HCT116 (cell line): ENCODE data around the gene SIK3. TPM values are rescaled to one million over a fixed set of nuclear protein-coding genes. Genes with fewer than 3 reads are reported as not detected.

Source experiments
- ATAC-seq: fragments of 200-7000 bp; cut with Tn5 transposase; 2 replicates; pipeline ENCODE4 v1.9.1; 2020; ENCODE audit warnings: mild to moderate bottlenecking, moderate library complexity
- BruUV-seq: library from RNA; stranded (reverse); fragments of 400-500 nt; replicated peaks from 2 replicates; lab custom pipeline; 2021; lab: Mats Ljungman, UMichigan
- CTCF ChIA-PET: fragments of 300-600 bp; sonication (Branson Sonifier 250); formaldehyde crosslinking; loops from one replicate; lab custom pipeline; 2021; ENCODE audit warnings: antibody characterized with exemption; lab: Charles Lee
- POLR2A ChIA-PET: fragments of 300-600, 350-600 bp; sonication (Branson Sonifier 250); formaldehyde crosslinking; loops from one replicate; lab custom pipeline; 2021; ENCODE audit warnings: antibody characterized with exemption; lab: Charles Lee
- RAD21 ChIA-PET, 2 experiments: fragments of 300-600 bp; sonication (Branson Sonifier 250); formaldehyde crosslinking; loops; one replicate each; lab custom pipeline; 2023; ENCODE audit warnings: low total read pairs in 2 of 2; ENCODE audit not compliant: uncharacterized antibody in 2 of 2, unreplicated experiment in 2 of 2, low non-redundant PET in 1 of 2; lab: Charles Lee
- DNase-seq: peaks from one replicate; pipeline ENCODE4 v3.0.0-alpha.2; 2010; ENCODE audit warnings: low read depth, low spot score
- H2AFZ ChIP-seq: fragments of 200-600 bp; shearing (Covaris generic), sonication (generic); 2 replicates; pipeline ENCODE4 v1.6.1; 2017; ENCODE audit warnings: low read depth, mixed run types, mixed read lengths, antibody characterized with exemption, low read length; ENCODE audit not compliant: poor library complexity, severe bottlenecking
- H3K27ac ChIP-seq: 2 replicates; pipeline ENCODE4 v1.5.1; 2012; ENCODE audit warnings: low read depth, low read length
- H3K27me3 ChIP-seq: fragments of 200-600 bp; sonication (generic); 2 replicates; pipeline ENCODE4 v1.6.1; 2016; ENCODE audit warnings: mixed run types, low read length, mixed read lengths; ENCODE audit not compliant: insufficient read depth
- H3K36me3 ChIP-seq, 2 experiments: fragments of 200-500 bp in 1 of 2; fragments of 200-600 bp in 1 of 2; sonication (Bioruptor generic) in 1 of 2; sonication (generic) in 1 of 2; 2 replicates each; pipeline versions ENCODE4 v1.5.1 to v1.6.1; 2014 to 2016; ENCODE audit warnings: low read length in 2 of 2, inconsistent platforms in 1 of 2, mixed read lengths in 1 of 2, mixed run types in 1 of 2; ENCODE audit not compliant: insufficient read depth in 2 of 2, control insufficient read depth in 1 of 2
- H3K4me1 ChIP-seq, 2 experiments: fragments of 200-600 bp in 1 of 2; sonication (generic) in 1 of 2; 2 replicates each; pipeline versions ENCODE4 v1.5.1 to v1.6.1; 2012 to 2017; ENCODE audit warnings: low read length in 2 of 2, inconsistent platforms in 1 of 2, mild to moderate bottlenecking in 1 of 2, mixed read lengths in 1 of 2, mixed run types in 1 of 2, moderate library complexity in 1 of 2; ENCODE audit not compliant: insufficient read depth in 2 of 2, control insufficient read depth in 1 of 2
- H3K4me2 ChIP-seq: fragments of 200-600 bp; sonication (generic); 2 replicates; pipeline ENCODE4 v1.6.1; 2017; ENCODE audit warnings: mixed run types, low read length, mixed read lengths
- H3K4me3 ChIP-seq, 2 experiments: fragments of 200-600 bp in 1 of 2; sonication (generic) in 1 of 2; replicated peaks in 1 of 2; 2 replicates each; pipeline ENCODE4 v1.5.1; 2011 to 2016; ENCODE audit warnings: low read length in 2 of 2, control low read depth in 1 of 2, low read depth in 1 of 2, mild to moderate bottlenecking in 1 of 2, mixed read lengths in 1 of 2, mixed run types in 1 of 2
- H3K79me2 ChIP-seq: fragments of 200-600 bp; sonication (generic); 2 replicates; pipeline ENCODE4 v1.6.1; 2017; ENCODE audit warnings: mild to moderate bottlenecking, mixed run types, low read length, moderate library complexity, mixed read lengths; ENCODE audit not compliant: insufficient read depth
- H3K9ac ChIP-seq: fragments of 200-600 bp; sonication (generic); 2 replicates; pipeline ENCODE4 v1.6.1; 2016; ENCODE audit warnings: low read length, mixed read lengths
- H3K9me2 ChIP-seq: fragments of 200-600 bp; sonication (generic), shearing (Covaris generic); 2 replicates; pipeline ENCODE4 v1.6.1; 2017; ENCODE audit warnings: mixed run types, mild to moderate bottlenecking, moderate library complexity; ENCODE audit not compliant: insufficient read depth
- H3K9me3 ChIP-seq, 2 experiments: fragments of 200-500 bp in 1 of 2; fragments of 200-600 bp in 1 of 2; sonication (Bioruptor generic) in 1 of 2; sonication (generic) in 1 of 2; 2 replicates each; pipeline ENCODE4 v1.6.1; 2014 to 2017; ENCODE audit warnings: low read length in 2 of 2, mixed read lengths in 2 of 2, inconsistent platforms in 1 of 2, low read depth in 1 of 2, mild to moderate bottlenecking in 1 of 2, mixed run types in 1 of 2, moderate library complexity in 1 of 2; ENCODE audit not compliant: control insufficient read depth in 1 of 2, insufficient read depth in 1 of 2
- H4K20me1 ChIP-seq: fragments of 200-600 bp; sonication (generic), shearing (Covaris generic); 2 replicates; pipeline ENCODE4 v1.6.1; 2017; ENCODE audit warnings: mixed run types, mild to moderate bottlenecking, moderate library complexity; ENCODE audit not compliant: insufficient read depth
- CEBPB ChIP-seq: IDR thresholded peaks from 2 replicates; pipeline ENCODE4 v1.6.1; 2012; ENCODE audit warnings: low read depth
- EGR1 ChIP-seq: IDR thresholded peaks from 2 replicates; pipeline ENCODE4 v1.6.1; 2012; ENCODE audit warnings: low read depth
- ELF1 ChIP-seq: IDR thresholded peaks from 2 replicates; pipeline ENCODE4 v1.6.1; 2012; ENCODE audit warnings: low read depth, borderline replicate concordance
- SIN3A ChIP-seq: IDR thresholded peaks from 2 replicates; pipeline ENCODE4 v1.6.1; 2012; ENCODE audit warnings: low read depth
- SP1 ChIP-seq: IDR thresholded peaks from 2 replicates; pipeline ENCODE4 v1.6.1; 2012; ENCODE audit warnings: low read depth
- YY1 ChIP-seq: IDR thresholded peaks from 2 replicates; pipeline ENCODE4 v1.6.1; 2011; ENCODE audit warnings: low read length, low read depth, moderate library complexity, mild to moderate bottlenecking; ENCODE audit not compliant: insufficient replicate concordance; ENCODE audit errors: extremely low read depth
- intact Hi-C: fragments of 100-400 bp; cut with micrococcal nuclease; formaldehyde crosslinking; loops from 2 replicates; pipeline ENCODE4 v1.10.0; 2022
- total RNA-seq: library from RNA; stranded (reverse); gene quantifications from one replicate; pipeline ENCODE4 v1.2.1, GENCODE V29; 2021; ENCODE audit not compliant: unreplicated experiment
- TF ChIP-seq, protein P1 (sequence below), 3 experiments: fragments of 200-600 bp in 1 of 3; sonication (generic) in 1 of 3; IDR thresholded peaks in 2 of 3; conservative IDR thresholded peaks in 1 of 3; 2 replicates each; pipeline ENCODE4 v1.5.1; 2012 to 2017; ENCODE audit warnings: low read depth in 2 of 3, low read length in 2 of 3, antibody characterized with exemption in 1 of 3, borderline replicate concordance in 1 of 3, control low read depth in 1 of 3, mild to moderate bottlenecking in 1 of 3, mixed read lengths in 1 of 3, mixed run types in 1 of 3, moderate library complexity in 1 of 3; ENCODE audit not compliant: insufficient read depth in 1 of 3

SIK3 gene
- total RNA-seq, 1 experiment from 2014 or later, result 21.0 TPM

GRCh38 chr11:117091753-117092477, 6.3 kb downstream of the SIK3 start:
- H3K4me1 ChIP-seq, result peaks cover 14 to 50% of the 10 kb centered on the region in 2 experiments
- H2AFZ ChIP-seq, result no peak overlapping the region
- RAD21 ChIA-PET, result no interaction called here
- intact Hi-C loops, result no loop called here
- no TSS peak for BruUV-seq
- no peaks in the 10 kb centered on the region for H3K9me3 ChIP-seq
- no peak for DNase-seq
- no peak for TF ChIP-seq SIN3A
- TF ChIP-seq YY1, result no peak
- TF ChIP-seq EGR1, result no peak
- TF ChIP-seq ELF1, result no peak
- TF ChIP-seq CEBPB, result no peak
- TF ChIP-seq, protein P1, sequence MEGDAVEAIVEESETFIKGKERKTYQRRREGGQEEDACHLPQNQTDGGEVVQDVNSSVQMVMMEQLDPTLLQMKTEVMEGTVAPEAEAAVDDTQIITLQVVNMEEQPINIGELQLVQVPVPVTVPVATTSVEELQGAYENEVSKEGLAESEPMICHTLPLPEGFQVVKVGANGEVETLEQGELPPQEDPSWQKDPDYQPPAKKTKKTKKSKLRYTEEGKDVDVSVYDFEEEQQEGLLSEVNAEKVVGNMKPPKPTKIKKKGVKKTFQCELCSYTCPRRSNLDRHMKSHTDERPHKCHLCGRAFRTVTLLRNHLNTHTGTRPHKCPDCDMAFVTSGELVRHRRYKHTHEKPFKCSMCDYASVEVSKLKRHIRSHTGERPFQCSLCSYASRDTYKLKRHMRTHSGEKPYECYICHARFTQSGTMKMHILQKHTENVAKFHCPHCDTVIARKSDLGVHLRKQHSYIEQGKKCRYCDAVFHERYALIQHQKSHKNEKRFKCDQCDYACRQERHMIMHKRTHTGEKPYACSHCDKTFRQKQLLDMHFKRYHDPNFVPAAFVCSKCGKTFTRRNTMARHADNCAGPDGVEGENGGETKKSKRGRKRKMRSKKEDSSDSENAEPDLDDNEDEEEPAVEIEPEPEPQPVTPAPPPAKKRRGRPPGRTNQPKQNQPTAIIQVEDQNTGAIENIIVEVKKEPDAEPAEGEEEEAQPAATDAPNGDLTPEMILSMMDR (IDR thresholded peaks at IDR 0.05 in 2 of 3, conservative IDR thresholded peaks at IDR 0.05 in 1 of 3; ENCODE audit: borderline replicate concordance in 1 of 3, insufficient read depth in 1 of 3, low read depth in 2 of 3, low read length in 2 of 3), result no peak
- no peak for TF ChIP-seq SP1
- H3K9ac ChIP-seq, result no peak overlapping the region
- no peaks in the 10 kb centered on the region for H3K9me2 ChIP-seq
- H3K27me3 ChIP-seq, result no peaks in the 10 kb centered on the region
- no peak overlapping the region for H3K4me2 ChIP-seq
- H3K79me2 ChIP-seq, result peaks cover 96% of the 10 kb centered on the region
- H3K27ac ChIP-seq, result no peak overlapping the region
- H4K20me1 ChIP-seq, result 0 out of 2 replicates have a peak, but pooled peaks cover 9% of the 10 kb centered on the region
- H3K36me3 ChIP-seq, result no peaks in the 10 kb centered on the region
- H3K4me3 ChIP-seq, result no peak overlapping the region
- CTCF ChIA-PET, result no interaction called here
- ATAC-seq, result no peak
- POLR2A ChIA-PET, result no interaction called here
